IMR-90 (cell line): Measurements from ENCODE around the gene STXBP6. TPM values are rescaled to one million over a fixed set of nuclear protein-coding genes. Genes with fewer than 3 reads are reported as not detected.

ENCODE experiments used
- ATAC-seq: fragments of 200-7000 bp; cut with Tn5 transposase; 2 replicates; pipeline ENCODE4 v1.9.1; 2020; ENCODE audit warnings: low read depth, mild to moderate bottlenecking, moderate library complexity
- BruUV-seq: library from RNA; stranded (reverse); fragments of 400-500 nt; replicated peaks from 2 replicates; lab custom pipeline; 2021; lab: Mats Ljungman, UMichigan
- CTCF ChIA-PET: fragments of 300-600 bp; formaldehyde crosslinking; extraction: SDS; loops from one replicate; lab custom pipeline; 2021; ENCODE audit warnings: antibody characterized with exemption; lab: Yijun Ruan, JAX
- POLR2A ChIA-PET: fragments of 300-600 bp; sonication (Branson Sonifier 250); formaldehyde crosslinking; loops from one replicate; lab custom pipeline; 2022; ENCODE audit warnings: antibody characterized with exemption; ENCODE audit not compliant: unreplicated experiment; lab: Charles Lee
- DNase-seq: peaks from one replicate; pipeline ENCODE4 v3.0.0; 2013
- H2AFZ ChIP-seq: replicated peaks from 2 replicates; pipeline ENCODE3; 2013; ENCODE audit warnings: low read length, mild to moderate bottlenecking; ENCODE audit not compliant: poor library complexity
- H2AK5ac ChIP-seq: 2 replicates; pipeline ENCODE4 v1.6.1; 2013; ENCODE audit warnings: low read depth, low read length, inconsistent platforms
- H2AK9ac ChIP-seq: replicated peaks from 2 replicates; pipeline ENCODE3; 2013; ENCODE audit warnings: mild to moderate bottlenecking, low read depth, low read length, moderate library complexity; ENCODE audit not compliant: poor library complexity
- H2BK120ac ChIP-seq: 2 replicates; pipeline ENCODE4 v1.6.1; 2013; ENCODE audit warnings: low read depth, low read length, inconsistent platforms
- H2BK15ac ChIP-seq: 3 replicates; pipeline ENCODE4 v1.6.1; 2013; ENCODE audit warnings: low read depth, low read length, inconsistent platforms
- H2BK20ac ChIP-seq: 2 replicates; pipeline ENCODE4 v1.6.1; 2013; ENCODE audit warnings: low read depth, mild to moderate bottlenecking, inconsistent platforms, low read length, moderate library complexity
- H2BK5ac ChIP-seq: 2 replicates; pipeline ENCODE4 v1.6.1; 2013; ENCODE audit warnings: mild to moderate bottlenecking, low read depth, low read length, inconsistent platforms; ENCODE audit not compliant: poor library complexity, severe bottlenecking
- H3K14ac ChIP-seq: replicated peaks from 2 replicates; pipeline ENCODE4 v1.6.1; 2013; ENCODE audit warnings: low read depth, low read length, inconsistent platforms
- H3K18ac ChIP-seq: 2 replicates; pipeline ENCODE4 v1.6.1; 2013; ENCODE audit warnings: low read depth, low read length, control low read depth
- H3K23ac ChIP-seq: 2 replicates; pipeline ENCODE4 v1.6.1; 2013; ENCODE audit warnings: low read depth, low read length, inconsistent platforms
- H3K27ac ChIP-seq: 2 replicates; pipeline ENCODE4 v1.5.1; 2013; ENCODE audit warnings: mild to moderate bottlenecking, control low read depth, low read length; ENCODE audit not compliant: insufficient read depth
- H3K27me3 ChIP-seq: 2 replicates; pipeline ENCODE4 v1.6.1; 2013; ENCODE audit warnings: low read length; ENCODE audit not compliant: control insufficient read depth, insufficient read depth
- H3K36me3 ChIP-seq: 2 replicates; pipeline ENCODE4 v1.6.1; 2013; ENCODE audit warnings: low read length, mixed read lengths; ENCODE audit not compliant: control insufficient read depth, insufficient read depth
- H3K4ac ChIP-seq: 2 replicates; pipeline ENCODE4 v1.6.1; 2013; ENCODE audit warnings: low read depth, low read length, inconsistent platforms
- H3K4me1 ChIP-seq: 2 replicates; pipeline ENCODE4 v1.6.1; 2013; ENCODE audit warnings: low read length, mixed read lengths; ENCODE audit not compliant: control insufficient read depth, insufficient read depth
- H3K4me2 ChIP-seq: 2 replicates; pipeline ENCODE4 v1.6.1; 2013; ENCODE audit warnings: low read depth, mild to moderate bottlenecking, control low read depth, low read length, moderate library complexity
- H3K4me3 ChIP-seq: 2 replicates; pipeline ENCODE4 v1.5.1; 2013; ENCODE audit warnings: low read depth, mild to moderate bottlenecking, control low read depth, low read length, moderate library complexity; ENCODE audit not compliant: insufficient read depth
- H3K56ac ChIP-seq: 2 replicates; pipeline ENCODE4 v1.6.1; 2013; ENCODE audit warnings: low read length, inconsistent platforms; ENCODE audit not compliant: insufficient read depth; ENCODE audit errors: extremely low read depth
- H3K79me1 ChIP-seq, 2 experiments: 2 replicates each; pipeline ENCODE4 v1.6.1; 2013; ENCODE audit warnings: low read length in 2 of 2, inconsistent platforms in 1 of 2, low read depth in 1 of 2
- H3K9ac ChIP-seq: 2 replicates; pipeline ENCODE4 v1.6.1; 2013; ENCODE audit warnings: low read depth, low read length, control low read depth
- H3K9me1 ChIP-seq: 2 replicates; pipeline ENCODE4 v1.6.1; 2013; ENCODE audit warnings: low read length, inconsistent platforms; ENCODE audit not compliant: insufficient read depth
- H3K9me3 ChIP-seq: 2 replicates; pipeline ENCODE4 v1.6.1; 2013; ENCODE audit warnings: low read length; ENCODE audit not compliant: control insufficient read depth, insufficient read depth
- H4K20me1 ChIP-seq: 2 replicates; pipeline ENCODE4 v1.6.1; 2013; ENCODE audit warnings: low read length, inconsistent platforms; ENCODE audit not compliant: insufficient read depth
- H4K5ac ChIP-seq: 2 replicates; pipeline ENCODE4 v1.6.1; 2013; ENCODE audit warnings: mild to moderate bottlenecking, low read depth, low read length, control low read depth
- H4K8ac ChIP-seq, 2 experiments: 2 replicates each; pipeline ENCODE4 v1.6.1; 2013; ENCODE audit warnings: low read depth in 2 of 2, low read length in 2 of 2, control low read depth in 1 of 2, inconsistent platforms in 1 of 2
- H4K91ac ChIP-seq: 2 replicates; pipeline ENCODE4 v1.6.1; 2013; ENCODE audit warnings: low read depth, low read length, inconsistent platforms; ENCODE audit not compliant: insufficient read depth
- BHLHE40 ChIP-seq: fragments of 150-350 bp; IDR thresholded peaks from 2 replicates; pipeline ENCODE4 v1.6.1; 2016; ENCODE audit warnings: mild to moderate bottlenecking, low read depth, low read length
- CHD1 ChIP-seq: IDR thresholded peaks from 2 replicates; pipeline ENCODE4 v1.6.1; 2012; ENCODE audit warnings: low read depth, low read length, improper control_type of control experiment
- FOS ChIP-seq: fragments of 150-350 bp; IDR thresholded peaks from 2 replicates; pipeline ENCODE4 v1.6.1; 2016; ENCODE audit warnings: low read depth, low read length
- MAFK ChIP-seq: IDR thresholded peaks from 2 replicates; pipeline ENCODE4 v1.6.1; 2012; ENCODE audit warnings: low read depth, low read length, improper control_type of control experiment
- MAZ ChIP-seq: IDR thresholded peaks from 2 replicates; pipeline ENCODE4 v1.6.1; 2012; ENCODE audit warnings: low read depth, mild to moderate bottlenecking, low read length, improper control_type of control experiment, moderate library complexity, borderline replicate concordance
- MXI1 ChIP-seq: IDR thresholded peaks from 2 replicates; pipeline ENCODE4 v1.6.1; 2012; ENCODE audit warnings: low read depth, mild to moderate bottlenecking, low read length, moderate library complexity, borderline replicate concordance
- POLR2A ChIP-seq: IDR thresholded peaks from 2 replicates; pipeline ENCODE4 v1.6.1; 2012; ENCODE audit warnings: mild to moderate bottlenecking, low read depth, low read length
- RAD21 ChIP-seq: IDR thresholded peaks from 2 replicates; pipeline ENCODE4 v1.6.1; 2012; ENCODE audit warnings: low read length, improper control_type of control experiment
- RCOR1 ChIP-seq: IDR thresholded peaks from 2 replicates; pipeline ENCODE4 v1.6.1; 2012; ENCODE audit warnings: mild to moderate bottlenecking, low read length, improper control_type of control experiment; ENCODE audit not compliant: insufficient replicate concordance
- RFX5 ChIP-seq: IDR thresholded peaks from 2 replicates; pipeline ENCODE4 v1.8.0; 2012; ENCODE audit warnings: low read depth, mild to moderate bottlenecking, low read length, moderate library complexity
- SMC3 ChIP-seq: fragments of 150-350 bp; IDR thresholded peaks from 2 replicates; pipeline ENCODE4 v1.6.1; 2016; ENCODE audit warnings: low read depth, mild to moderate bottlenecking, antibody characterized with exemption, low read length, moderate library complexity
- WGBS, 2 experiments: methylation state at CpG; one replicate each; pipeline versions ENCODE4 v1.1.5 to v1.1.7; 2013; ENCODE audit warnings: missing lambda C conversion rate in 2 of 2; ENCODE audit not compliant: insufficient read length in 1 of 2; ENCODE audit errors: extremely low coverage in 2 of 2; 5-methylcytosine and 5-hydroxymethylcytosine counted together
- dilution Hi-C: fragments of 300-500 bp; cut with HindIII; formaldehyde crosslinking; loops from one replicate; pipeline ENCODE4 v1.14.3; 2018; ENCODE audit warnings: low sequenced_read_pairs; ENCODE audit not compliant: unreplicated experiment
- in situ Hi-C: fragments of 300-500 bp; cut with MboI; formaldehyde crosslinking; loops from 3 replicates; pipeline ENCODE4 v1.14.3; 2019; ENCODE audit warnings: low sequenced_read_pairs, inconsistent platforms, mixed read lengths
- intact Hi-C: fragments of 100-400 bp; cut with micrococcal nuclease; formaldehyde crosslinking; loops from 2 replicates; pipeline ENCODE4 v1.10.0; 2022
- polyA plus RNA-seq, 3 experiments: library from polyadenylated mRNA; depleted of rRNA; stranded (reverse); fragments of >200 nt; gene quantifications; 2 replicates each; pipeline ENCODE4 v1.2.3, GENCODE V29; 2012; ENCODE audit warnings: low replicate concordance in 1 of 3
- total RNA-seq: library from RNA; depleted of rRNA; stranded (reverse); fragments of >200 nt; gene quantifications from 2 replicates; pipeline ENCODE4 v1.2.3, GENCODE V29; 2012
- TF ChIP-seq, protein P1 (sequence below): conservative IDR thresholded peaks from 2 replicates; pipeline ENCODE4 v1.5.1; 2012; ENCODE audit warnings: mild to moderate bottlenecking, low read depth, low read length, improper control_type of control experiment
- TF ChIP-seq, protein P2 (sequence below): fragments of 150-350 bp; IDR thresholded peaks from 2 replicates; pipeline ENCODE4 v1.6.1; 2016; ENCODE audit warnings: low read depth, mild to moderate bottlenecking, low read length, moderate library complexity, borderline replicate concordance
- TF ChIP-seq, protein P3 (sequence below): fragments of 150-350 bp; IDR thresholded peaks from 2 replicates; pipeline ENCODE4 v1.6.1; 2017; ENCODE audit warnings: mild to moderate bottlenecking, antibody characterized with exemption, low read length, low read depth

The STXBP6 gene
- total and polyA plus RNA-seq, 2 of the 4 experiments (the other 2 are of a cell fraction) = 14.2 to 14.3 TPM

DNA sequence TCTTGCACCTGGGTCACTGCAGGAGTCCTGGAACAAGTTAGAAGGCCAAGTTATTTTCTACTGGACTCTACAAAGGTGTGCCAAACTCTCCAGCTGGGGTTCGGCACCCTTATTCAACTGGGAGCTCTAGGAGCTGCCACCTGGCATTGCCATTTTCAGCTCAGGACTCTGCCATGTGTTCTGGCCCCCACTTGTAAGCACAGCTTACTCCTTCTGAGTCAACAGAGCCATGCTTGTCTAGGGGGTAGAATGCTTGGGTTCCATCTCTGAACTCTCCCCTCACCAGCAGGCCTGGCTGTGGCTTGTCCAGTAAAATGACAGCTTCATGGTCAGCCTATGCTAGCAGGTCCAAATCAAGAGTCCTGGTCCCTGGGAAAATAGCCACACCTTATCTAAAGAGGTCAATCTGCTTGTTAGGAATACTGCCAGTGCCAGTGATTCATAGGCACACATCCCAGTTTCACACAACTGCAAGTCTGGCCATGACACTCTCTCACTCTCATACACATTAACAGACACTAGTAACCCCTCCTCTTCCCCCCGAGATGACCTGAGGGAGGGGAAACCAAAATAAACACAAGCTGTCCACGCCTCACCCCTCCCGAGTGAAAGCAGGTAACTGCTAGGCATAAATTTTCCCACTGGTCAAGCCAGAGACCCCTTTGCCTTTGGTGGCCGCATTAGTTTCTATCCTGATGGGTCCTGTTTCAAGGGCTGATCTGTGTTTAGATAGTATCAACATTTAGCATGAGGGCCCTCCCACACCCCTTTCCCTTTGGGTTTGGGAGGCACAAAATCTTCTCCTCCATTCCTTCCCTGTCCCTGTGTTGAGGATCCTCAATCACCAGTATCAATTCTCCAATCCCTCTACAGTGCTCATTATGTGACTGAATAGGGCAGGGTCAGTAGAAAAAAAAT, 233.7 kb downstream of the STXBP6 start:
- H4K91ac ChIP-seq = no peak overlapping the region
- H4K8ac ChIP-seq = no peak overlapping the region
- no peak overlapping the region for H2BK5ac ChIP-seq
- no peak overlapping the region for H2AFZ ChIP-seq
- no peak overlapping the region for H3K4me3 ChIP-seq
- BruUV-seq = no TSS peak
- 100% methylated on average over 1 of the region's 5 CpGs; no CpG with 5 or more reads in 1 of the 2 experiments for WGBS, 2 experiments
- H3K9me3 ChIP-seq = no peaks in the 10 kb centered on the region
- H3K9me1 ChIP-seq = no peaks in the 10 kb centered on the region
- no peak overlapping the region for H3K23ac ChIP-seq
- H4K20me1 ChIP-seq = no peaks in the 10 kb centered on the region
- ChIA-PET CTCF (no interaction called here), POLR2A (no interaction called here)
- H3K4ac ChIP-seq = no peak overlapping the region
- no peak overlapping the region for H3K18ac ChIP-seq
- no peaks in the 10 kb centered on the region for H3K36me3 ChIP-seq
- H3K56ac ChIP-seq = no peak overlapping the region
- H3K79me1 ChIP-seq = no peaks in the 10 kb centered on the region
- no peaks in the 10 kb centered on the region for H3K4me1 ChIP-seq
- H3K14ac ChIP-seq = no peak overlapping the region
- H4K5ac ChIP-seq = no peak overlapping the region
- no peak overlapping the region for H2BK120ac ChIP-seq
- in situ Hi-C loops = loop anchor here (5.0 kb wide), 2 partner anchors 226 to 316 kb away; no protein-coding TSS in a partner anchor
- H3K4me2 ChIP-seq = no peak overlapping the region
- H3K27me3 ChIP-seq = no peaks in the 10 kb centered on the region
- H2AK9ac ChIP-seq = no peak overlapping the region
- intact Hi-C loops = loop anchor here (5.0 kb wide), 1 partner anchor 151 kb away; no protein-coding TSS in a partner anchor
- H3K27ac ChIP-seq = no peak overlapping the region
- dilution Hi-C loops = no loop called here
- no peak for ATAC-seq
- H2BK20ac ChIP-seq = no peak overlapping the region
- no peak overlapping the region for H3K9ac ChIP-seq
- H2BK15ac ChIP-seq = no peak overlapping the region
- H2AK5ac ChIP-seq = no peak overlapping the region
- peak; percentile 37 for DNase-seq
- no peak for TF ChIP-seq POLR2A
- TF ChIP-seq, protein P1, sequence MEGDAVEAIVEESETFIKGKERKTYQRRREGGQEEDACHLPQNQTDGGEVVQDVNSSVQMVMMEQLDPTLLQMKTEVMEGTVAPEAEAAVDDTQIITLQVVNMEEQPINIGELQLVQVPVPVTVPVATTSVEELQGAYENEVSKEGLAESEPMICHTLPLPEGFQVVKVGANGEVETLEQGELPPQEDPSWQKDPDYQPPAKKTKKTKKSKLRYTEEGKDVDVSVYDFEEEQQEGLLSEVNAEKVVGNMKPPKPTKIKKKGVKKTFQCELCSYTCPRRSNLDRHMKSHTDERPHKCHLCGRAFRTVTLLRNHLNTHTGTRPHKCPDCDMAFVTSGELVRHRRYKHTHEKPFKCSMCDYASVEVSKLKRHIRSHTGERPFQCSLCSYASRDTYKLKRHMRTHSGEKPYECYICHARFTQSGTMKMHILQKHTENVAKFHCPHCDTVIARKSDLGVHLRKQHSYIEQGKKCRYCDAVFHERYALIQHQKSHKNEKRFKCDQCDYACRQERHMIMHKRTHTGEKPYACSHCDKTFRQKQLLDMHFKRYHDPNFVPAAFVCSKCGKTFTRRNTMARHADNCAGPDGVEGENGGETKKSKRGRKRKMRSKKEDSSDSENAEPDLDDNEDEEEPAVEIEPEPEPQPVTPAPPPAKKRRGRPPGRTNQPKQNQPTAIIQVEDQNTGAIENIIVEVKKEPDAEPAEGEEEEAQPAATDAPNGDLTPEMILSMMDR = no peak
- no peak for TF ChIP-seq RAD21
- TF ChIP-seq MAZ = no peak
- no peak for TF ChIP-seq MXI1
- no peak for TF ChIP-seq BHLHE40
- no peak for TF ChIP-seq FOS
- TF ChIP-seq RFX5 = no peak
- TF ChIP-seq, protein P2, sequence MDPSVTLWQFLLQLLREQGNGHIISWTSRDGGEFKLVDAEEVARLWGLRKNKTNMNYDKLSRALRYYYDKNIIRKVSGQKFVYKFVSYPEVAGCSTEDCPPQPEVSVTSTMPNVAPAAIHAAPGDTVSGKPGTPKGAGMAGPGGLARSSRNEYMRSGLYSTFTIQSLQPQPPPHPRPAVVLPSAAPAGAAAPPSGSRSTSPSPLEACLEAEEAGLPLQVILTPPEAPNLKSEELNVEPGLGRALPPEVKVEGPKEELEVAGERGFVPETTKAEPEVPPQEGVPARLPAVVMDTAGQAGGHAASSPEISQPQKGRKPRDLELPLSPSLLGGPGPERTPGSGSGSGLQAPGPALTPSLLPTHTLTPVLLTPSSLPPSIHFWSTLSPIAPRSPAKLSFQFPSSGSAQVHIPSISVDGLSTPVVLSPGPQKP = no peak
- no peak for TF ChIP-seq SMC3
- TF ChIP-seq CHD1 = no peak
- TF ChIP-seq, protein P3, sequence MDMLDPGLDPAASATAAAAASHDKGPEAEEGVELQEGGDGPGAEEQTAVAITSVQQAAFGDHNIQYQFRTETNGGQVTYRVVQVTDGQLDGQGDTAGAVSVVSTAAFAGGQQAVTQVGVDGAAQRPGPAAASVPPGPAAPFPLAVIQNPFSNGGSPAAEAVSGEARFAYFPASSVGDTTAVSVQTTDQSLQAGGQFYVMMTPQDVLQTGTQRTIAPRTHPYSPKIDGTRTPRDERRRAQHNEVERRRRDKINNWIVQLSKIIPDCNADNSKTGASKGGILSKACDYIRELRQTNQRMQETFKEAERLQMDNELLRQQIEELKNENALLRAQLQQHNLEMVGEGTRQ = no peak
- no peak for TF ChIP-seq RCOR1
- no peak for TF ChIP-seq MAFK
